HUES6 (cell line): Measurements from ENCODE around the gene SRSF4.
A peak's percentile ranks its signal among the peaks of the same experiment; 100 is the strongest.
"Not testable (repeated sequence)": the region's sequence is repeated elsewhere in the genome, so short reads cannot be mapped to it uniquely, and the experiment has no call there.

Experiments used
- H3K27ac ChIP-seq: 2 replicates; pipeline ENCODE4 v1.7.0; 2013; ENCODE audit warnings: low read depth, mild to moderate bottlenecking, low read length, inconsistent platforms
- H3K27me3 ChIP-seq: 2 replicates; pipeline ENCODE4 v1.6.1; 2013; ENCODE audit warnings: low read length; ENCODE audit not compliant: control insufficient read depth, insufficient read depth
- H3K36me3 ChIP-seq: 2 replicates; pipeline ENCODE4 v1.6.1; 2013; ENCODE audit warnings: low read length; ENCODE audit not compliant: control insufficient read depth, insufficient read depth
- H3K4me1 ChIP-seq: 2 replicates; pipeline ENCODE4 v1.6.1; 2013; ENCODE audit warnings: low read length; ENCODE audit not compliant: control insufficient read depth, insufficient read depth
- H3K4me3 ChIP-seq: 2 replicates; pipeline ENCODE4 v1.5.1; 2013; ENCODE audit warnings: low read depth, low read length
- H3K9ac ChIP-seq: one replicate; pipeline ENCODE4 v1.6.1; 2013; ENCODE audit warnings: mild to moderate bottlenecking, low read length
- H3K9me3 ChIP-seq: 2 replicates; pipeline ENCODE4 v1.6.1; 2013; ENCODE audit warnings: low read depth, low read length; ENCODE audit not compliant: control insufficient read depth, insufficient read depth

SRSF4 gene

GRCh38 chr1:29181413-29182225 is at the start of gene SRSF4:
Gene SRSF4 (minus strand): TSS chr1:29181900. CDS start chr1:29181752, 148 bp downstream.
- Histone ChIP-seq H3K4me3 (peak within 1 kb of the TSS; percentile 99), H3K9me3 (no peaks in the 10 kb centered on the region; the same call in 1 of the 2 replicates), H3K36me3 (peaks cover 29% of the 10 kb centered on the region), H3K27me3 (no peaks in the 10 kb centered on the region), H3K27ac (peak within 1 kb of the TSS; percentile 100), H3K4me1 (peaks cover 28% of the 10 kb centered on the region), H3K9ac (peak within 1 kb of the TSS; percentile 100)

DNA sequence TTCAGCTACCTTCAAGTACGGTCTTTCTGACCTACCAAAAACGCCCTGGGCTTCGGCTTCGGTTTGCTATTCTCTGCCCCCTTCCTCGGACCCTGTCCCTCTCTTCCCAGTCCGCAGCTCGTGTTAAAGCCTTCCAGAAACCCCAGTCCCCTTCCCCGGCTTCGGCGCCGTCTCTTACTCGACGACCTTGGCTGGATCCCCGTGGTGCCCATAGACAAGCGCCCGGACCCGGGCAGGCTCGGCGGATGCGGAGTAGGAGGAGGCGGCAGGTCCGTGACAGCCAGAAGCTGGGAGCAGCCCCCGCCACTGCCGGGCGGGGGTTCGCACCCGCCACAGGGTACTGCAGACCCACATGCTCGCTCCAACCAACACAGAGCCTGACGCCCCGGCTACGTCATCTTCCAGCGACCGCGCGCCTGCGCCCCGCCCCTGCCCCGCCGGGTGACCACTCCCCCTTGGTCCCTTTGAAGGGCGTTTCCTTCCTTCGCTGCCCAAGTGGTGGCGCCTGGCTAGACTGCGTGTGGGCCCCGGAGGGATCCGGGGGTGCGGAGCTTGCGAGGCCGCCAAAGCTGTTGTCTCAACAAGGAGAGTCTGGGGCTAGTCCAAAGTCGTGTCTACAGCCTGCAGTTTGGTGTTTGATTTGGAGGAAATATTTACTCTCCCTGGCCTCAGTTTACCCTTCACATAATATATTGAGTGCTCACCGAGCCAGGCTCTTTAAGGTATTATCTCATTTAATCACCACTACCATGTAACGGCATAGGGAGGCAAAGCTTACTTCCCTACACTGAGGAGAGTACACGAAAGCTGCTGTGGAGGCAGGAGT is 49.1 kb upstream of the SRSF4 start, which contains the start of gene MECR:
MECR (minus strand) TSS at position 382 of the 826 bp plus-strand sequence; CDS start at position 354, 28 bp downstream.
- peak within 1 kb of the TSS; percentile 77 for H3K9ac ChIP-seq
- H3K4me3 ChIP-seq, result peak within 1 kb of the TSS; percentile 86
- peak within 1 kb of the TSS; percentile 79 for H3K27ac ChIP-seq
- no peaks in the 10 kb centered on the region for H3K36me3 ChIP-seq
- peaks cover 15% of the 10 kb centered on the region for H3K4me1 ChIP-seq
- H3K27me3 ChIP-seq, result peaks cover 16% of the 10 kb centered on the region
- no peaks in the 10 kb centered on the region for H3K9me3 ChIP-seq

DNA sequence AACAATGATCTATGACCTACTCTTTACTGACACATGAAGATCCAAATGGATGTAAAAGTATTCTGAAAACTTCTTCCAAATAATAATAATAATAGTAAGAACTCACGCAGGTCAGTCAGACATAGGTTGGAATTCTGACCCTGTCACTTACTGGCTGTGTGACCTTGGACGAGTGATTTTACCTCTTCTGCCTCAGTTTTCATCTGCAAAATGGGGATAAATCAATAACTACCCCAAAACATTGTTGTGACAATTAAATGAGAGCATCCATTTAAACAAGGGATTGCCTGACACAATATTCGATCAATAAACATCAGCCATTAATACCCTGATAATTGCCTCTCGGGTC is 48.5 kb upstream of the SRSF4 start:
- Histone ChIP-seq H3K27ac (peak overlapping the region; percentile 79; the same call in 1 of the 2 replicates), H3K4me3 (peak overlapping the region; percentile 86), H3K36me3 (no peaks in the 10 kb centered on the region), H3K9me3 (no peaks in the 10 kb centered on the region), H3K4me1 (peaks cover 15% of the 10 kb centered on the region), H3K9ac (peak overlapping the region; percentile 77), H3K27me3 (peaks cover 11% of the 10 kb centered on the region; the same call in 1 of the 2 replicates)

GRCh38 chr1:29227511-29227910 is 45.8 kb upstream of the SRSF4 start:
- peaks cover 2% of the 10 kb centered on the region; the same call in 1 of the 2 replicates for H3K27me3 ChIP-seq
- no peaks in the 10 kb centered on the region for H3K9me3 ChIP-seq
- no peak overlapping the region for H3K27ac ChIP-seq
- no peak overlapping the region for H3K9ac ChIP-seq
- H3K36me3 ChIP-seq, result peaks cover 17% of the 10 kb centered on the region; the same call in 1 of the 2 replicates
- H3K4me1 ChIP-seq, result peaks cover 15% of the 10 kb centered on the region
- no peak overlapping the region for H3K4me3 ChIP-seq

DNA sequence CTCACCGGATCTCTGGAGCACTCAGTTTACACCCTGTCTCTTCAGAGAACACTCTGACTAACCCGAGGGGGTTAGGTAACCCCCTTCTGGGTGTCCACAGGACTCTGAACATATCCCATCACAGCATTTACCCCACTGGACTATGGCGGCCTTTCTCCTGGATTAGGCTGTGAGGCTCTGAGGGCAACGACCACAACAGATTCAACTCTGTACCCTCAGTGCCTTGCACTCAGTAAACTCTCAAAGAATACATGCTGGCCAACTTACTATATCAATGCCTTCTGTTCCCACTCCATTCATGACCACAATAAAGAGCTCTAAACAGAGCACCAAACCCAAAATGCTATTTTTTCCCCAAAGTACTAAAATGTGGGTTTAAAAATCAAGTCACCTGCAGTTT is 43.7 kb upstream of the SRSF4 start:
- no peak overlapping the region for H3K9ac ChIP-seq
- H3K36me3 ChIP-seq, result peaks cover 23% of the 10 kb centered on the region
- no peak overlapping the region for H3K4me3 ChIP-seq
- H3K4me1 ChIP-seq, result peaks cover 11% of the 10 kb centered on the region
- H3K27me3 ChIP-seq, result no peaks in the 10 kb centered on the region
- H3K9me3 ChIP-seq, result no peaks in the 10 kb centered on the region
- no peak overlapping the region for H3K27ac ChIP-seq

- Histone ChIP-seq H3K9ac (no peak overlapping the region), H3K36me3 (peaks cover 30% of the 10 kb centered on the region), H3K27ac (no peak overlapping the region), H3K27me3 (no peaks in the 10 kb centered on the region), H3K4me1 (0 out of 2 replicates have a peak, but pooled peaks cover 4% of the 10 kb centered on the region), H3K9me3 (no peaks in the 10 kb centered on the region), H3K4me3 (no peak overlapping the region)
These were observed 42.7 kb upstream of the SRSF4 start for GRCh38 chr1:29224356-29224837.

GRCh38 chr1:29223521-29223920 is 41.8 kb upstream of the SRSF4 start:
- H3K27ac ChIP-seq, result no peak overlapping the region
- H3K4me3 ChIP-seq, result no peak overlapping the region
- H3K27me3 ChIP-seq, result no peaks in the 10 kb centered on the region
- H3K4me1 ChIP-seq, result peaks cover 9% of the 10 kb centered on the region; the same call in 1 of the 2 replicates
- H3K36me3 ChIP-seq, result peaks cover 37% of the 10 kb centered on the region
- no peaks in the 10 kb centered on the region for H3K9me3 ChIP-seq
- H3K9ac ChIP-seq, result no peak overlapping the region

DNA sequence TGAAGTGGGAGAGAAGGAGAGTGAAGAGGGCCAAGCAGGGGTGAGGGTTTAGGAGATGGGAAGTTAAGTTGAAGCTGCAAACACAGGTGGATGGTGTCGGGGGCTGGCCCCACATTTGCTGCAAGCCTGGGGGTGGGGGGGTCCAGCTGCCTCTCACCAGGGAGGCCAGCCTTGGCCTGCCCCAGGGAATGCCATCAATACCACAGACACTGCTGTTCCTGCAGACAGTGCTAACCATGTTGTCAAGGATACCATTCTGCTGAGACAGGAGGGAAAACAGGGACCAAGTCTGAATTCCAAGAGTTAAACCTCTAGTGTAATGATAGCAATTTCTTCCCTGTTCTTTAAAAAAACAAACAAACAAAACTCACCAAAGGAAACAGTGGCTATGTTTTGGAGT is 41.0 kb upstream of the SRSF4 start:
- no peak overlapping the region for H3K4me3 ChIP-seq

GRCh38 chr1:29222260-29222659 is 40.6 kb upstream of the SRSF4 start:
- not testable (repeated sequence) for H3K9ac ChIP-seq, H3K4me1 ChIP-seq, H3K27ac ChIP-seq, H3K4me3 ChIP-seq, H3K9me3 ChIP-seq, H3K27me3 ChIP-seq
- H3K36me3 ChIP-seq, result peaks cover 37% of the 10 kb centered on the region

More for the DNA sequence above, 41.0 kb upstream of the SRSF4 start:
- peaks cover 7% of the 10 kb centered on the region; the same call in 1 of the 2 replicates for H3K4me1 ChIP-seq
- no peaks in the 10 kb centered on the region for H3K27me3 ChIP-seq
- H3K27ac ChIP-seq, result no peak overlapping the region
- H3K36me3 ChIP-seq, result peaks cover 37% of the 10 kb centered on the region
- no peak overlapping the region for H3K9ac ChIP-seq
- no peaks in the 10 kb centered on the region for H3K9me3 ChIP-seq

GRCh38 chr1:29221296-29221695 is 39.6 kb upstream of the SRSF4 start:
- Histone ChIP-seq H3K27me3 (no peaks in the 10 kb centered on the region), H3K36me3 (peaks cover 41% of the 10 kb centered on the region), H3K27ac (no peak overlapping the region), H3K9me3 (no peaks in the 10 kb centered on the region), H3K9ac (no peak overlapping the region), H3K4me3 (no peak overlapping the region), H3K4me1 (peaks cover 5% of the 10 kb centered on the region)
